ENCODE measurements around the gene ZNF423. TPM values are rescaled to one million over a fixed set of nuclear protein-coding genes. Genes with fewer than 3 reads are reported as not detected.

The ZNF423 gene
- total RNA-seq, 1 donor from 2014 or later: 8.8 TPM

DNA sequence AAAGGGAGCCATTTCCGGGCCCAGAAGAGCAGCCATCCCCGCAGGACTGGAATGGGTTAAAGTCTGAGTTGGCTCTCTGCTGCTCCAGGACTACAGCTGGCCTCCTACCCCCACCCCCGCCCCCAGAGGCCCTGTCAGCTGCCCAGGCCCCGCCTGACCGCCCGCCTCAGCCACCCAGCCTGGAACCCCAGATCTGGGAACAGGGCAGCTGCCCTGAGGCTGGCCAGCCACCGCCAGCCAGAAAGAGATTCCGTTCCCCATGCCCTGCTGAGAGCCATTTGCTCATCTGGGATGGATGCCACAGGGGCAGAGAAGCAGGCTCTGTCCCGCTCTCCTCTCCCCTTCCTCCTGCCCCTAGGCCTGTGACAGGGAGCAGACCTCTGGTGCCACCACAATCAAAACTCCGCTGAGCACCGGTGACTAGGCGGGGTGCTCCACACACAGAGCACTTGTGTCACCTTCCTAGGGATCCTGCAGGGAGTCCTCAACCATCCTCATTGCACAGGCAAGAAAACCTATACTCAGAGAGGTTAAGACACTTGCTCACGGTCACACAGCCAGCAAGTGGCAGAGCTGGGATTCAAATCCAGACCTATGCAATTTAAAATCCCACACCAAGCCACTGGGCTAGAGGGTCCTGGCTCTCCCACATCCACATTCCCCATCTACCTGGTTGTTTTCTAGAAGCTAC, 44.1 kb downstream of the ZNF423 start:
- DNase-seq (ENCODE audit: missing footprints) (no peak), ATAC-seq (peak; percentile 50)
- intact Hi-C loops (cut with DNase I): no loop called here

- ATAC-seq (no peak), DNase-seq (ENCODE audit: missing footprints) (no peak)
- intact Hi-C loops (cut with DNase I): no loop called here
Observed at GRCh38 chr16:49810831-49811230, 45.1 kb downstream of the ZNF423 start.

GRCh38 chr16:49809561-49809960, 46.4 kb downstream of the ZNF423 start:
- intact Hi-C loops (cut with DNase I): no loop called here
- ATAC-seq (no peak), DNase-seq (ENCODE audit: missing footprints) (no peak)

GRCh38 chr16:49809062-49809461, 46.9 kb downstream of the ZNF423 start:
- peak; percentile 23 for ATAC-seq
- no peak for DNase-seq (ENCODE audit: missing footprints)
- intact Hi-C loops (cut with DNase I): no loop called here

DNA sequence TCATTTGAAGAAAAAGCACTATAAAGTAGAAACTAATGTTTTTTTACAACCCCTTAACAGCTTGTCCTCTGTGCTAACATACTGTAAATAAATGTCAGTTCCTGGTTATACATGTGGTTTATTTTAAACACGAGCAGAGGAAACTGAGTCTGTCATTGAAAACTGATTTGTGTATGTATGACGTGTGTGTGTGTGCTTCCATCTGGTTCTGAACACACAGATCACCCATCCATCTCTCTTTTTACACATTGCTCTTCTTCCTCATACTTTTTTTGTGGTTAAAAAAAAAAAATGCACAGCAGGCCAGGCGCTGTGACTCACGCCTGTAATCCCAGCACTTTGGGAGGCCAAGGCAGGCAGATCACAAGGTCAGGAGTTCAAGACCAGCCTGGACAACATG, 49.5 kb downstream of the ZNF423 start:
- intact Hi-C loops (cut with DNase I): no loop called here
- DNase-seq (ENCODE audit: missing footprints): no peak
- no peak for ATAC-seq

- DNase-seq (ENCODE audit: missing footprints): no peak
- intact Hi-C loops (cut with DNase I): no loop called here
Observed at GRCh38 chr16:49801290-49801689, 54.6 kb downstream of the ZNF423 start.

DNA sequence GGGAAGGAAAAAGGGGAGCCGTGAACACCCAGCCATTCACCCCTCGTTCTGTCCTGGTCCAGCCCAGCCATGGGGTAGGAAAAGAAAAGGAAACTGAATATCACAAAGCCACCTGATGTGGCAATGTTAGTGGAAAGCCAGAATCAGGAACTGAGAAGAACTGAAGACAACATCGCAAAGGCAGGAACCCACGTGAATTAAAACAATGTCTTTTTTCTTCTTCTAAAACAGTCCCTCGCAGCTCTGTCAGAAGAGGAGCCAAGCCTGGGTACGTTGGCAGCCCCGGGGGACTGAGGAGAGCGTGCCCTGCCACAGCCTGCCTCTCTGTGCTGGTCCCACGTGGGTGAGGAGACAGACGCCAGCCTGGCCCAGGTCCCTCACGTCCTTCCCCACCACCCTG, 55.0 kb downstream of the ZNF423 start:
- intact Hi-C loops (cut with DNase I): no loop called here
- no peak for DNase-seq (ENCODE audit: missing footprints)
- ATAC-seq: no peak

More at GRCh38 chr16:49801290-49801689, 54.6 kb downstream of the ZNF423 start:
- ATAC-seq: no peak

- ATAC-seq (no peak), DNase-seq (ENCODE audit: missing footprints) (no peak)
- intact Hi-C loops (cut with DNase I): no loop called here
Observed at GRCh38 chr16:49800441-49800840, 55.5 kb downstream of the ZNF423 start.

DNA sequence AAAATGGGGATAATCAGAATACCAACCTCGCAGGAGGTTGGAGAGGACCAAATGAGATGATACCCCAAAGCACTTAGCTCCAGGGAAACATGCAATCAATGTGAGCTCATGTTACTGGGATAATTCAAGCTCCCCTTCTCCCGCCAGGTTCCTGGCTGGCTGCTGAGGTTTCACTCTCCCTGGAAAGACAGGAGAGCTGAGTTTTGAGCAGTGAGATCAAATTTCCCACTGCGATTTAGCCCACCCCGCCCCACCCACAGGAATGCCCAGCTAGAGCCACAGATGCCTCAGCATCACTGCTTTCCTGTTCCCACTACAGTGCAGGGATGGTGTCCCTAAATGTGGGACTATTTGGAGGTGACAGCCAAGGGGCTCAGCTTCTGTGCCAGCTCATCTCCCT, 56.7 kb downstream of the ZNF423 start:
- intact Hi-C loops (cut with DNase I): no loop called here
- DNase-seq (ENCODE audit: missing footprints) (no peak), ATAC-seq (no peak)

- DNase-seq (ENCODE audit: missing footprints): no peak
- intact Hi-C loops (cut with DNase I): no loop called here
- no peak for ATAC-seq
Observed at GRCh38 chr16:49795513-49795912, 60.4 kb downstream of the ZNF423 start.

DNA sequence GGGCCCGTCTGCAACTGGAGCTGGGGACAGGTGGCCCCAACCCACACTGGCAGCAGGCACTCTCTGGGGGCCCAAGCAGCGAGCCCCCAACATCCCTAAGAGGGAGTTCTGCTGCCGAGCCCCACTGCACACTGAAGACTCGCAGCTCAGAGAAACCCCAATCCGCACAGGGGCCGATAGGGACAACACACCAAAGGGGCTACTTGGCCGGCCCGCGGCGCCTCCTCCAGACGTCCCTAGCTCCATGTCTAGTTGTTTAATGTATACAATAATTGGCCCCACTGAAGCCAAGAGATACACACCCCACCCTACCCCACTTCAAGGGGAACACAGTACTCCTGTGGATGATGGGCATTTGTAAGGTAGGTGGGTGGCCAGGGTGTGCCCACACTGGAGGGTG, 62.7 kb downstream of the ZNF423 start:
- DNase-seq (ENCODE audit: missing footprints): no peak
- no peak for ATAC-seq
- intact Hi-C loops (cut with DNase I): no loop called here

DNA sequence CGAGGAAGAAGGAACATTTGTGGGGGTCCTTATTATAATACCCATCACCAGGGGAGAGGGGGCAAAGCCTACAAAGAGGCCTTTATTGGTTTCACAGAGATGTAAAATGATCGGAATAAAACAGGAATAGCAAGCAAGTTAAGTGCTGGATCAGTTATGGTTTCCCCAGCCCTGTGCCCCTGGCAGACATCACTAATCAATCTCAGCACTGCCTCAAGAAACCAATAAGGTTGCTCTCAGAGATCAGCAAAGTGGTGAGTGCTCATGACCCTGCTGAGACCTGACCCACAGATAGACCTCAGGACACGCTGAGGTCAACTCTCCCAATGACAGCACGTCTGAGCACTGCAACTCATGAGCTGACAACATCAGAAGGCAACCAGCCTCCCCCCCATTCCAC, 66.3 kb downstream of the ZNF423 start:
- intact Hi-C loops (cut with DNase I): no loop called here
- DNase-seq (ENCODE audit: missing footprints) (no peak), ATAC-seq (no peak)

- intact Hi-C loops (cut with DNase I): no loop called here
- ATAC-seq (no peak), DNase-seq (ENCODE audit: missing footprints) (no peak)
Observed at GRCh38 chr16:49788986-49789385, 66.9 kb downstream of the ZNF423 start.

DNA sequence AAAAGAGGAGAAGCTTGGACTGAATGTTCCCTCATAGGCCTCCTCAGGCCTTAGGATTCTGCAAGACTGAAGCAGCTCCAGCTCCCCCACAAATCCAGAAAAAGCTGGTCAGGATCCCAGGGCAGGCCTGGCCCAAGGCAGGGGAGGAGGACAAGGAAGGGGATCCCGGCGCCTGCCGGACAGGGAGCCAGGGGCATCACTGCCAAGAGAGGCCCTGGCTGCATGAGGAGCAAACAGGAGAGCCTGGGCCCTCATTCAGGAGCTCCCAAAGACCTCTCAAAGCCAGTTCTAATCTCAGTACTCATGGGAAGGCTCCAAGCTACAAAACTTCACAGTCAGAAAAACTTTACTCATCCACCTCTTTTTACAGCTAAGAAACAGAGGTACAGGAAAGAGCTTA, 67.3 kb downstream of the ZNF423 start:
- ATAC-seq (peak; percentile 84), DNase-seq (ENCODE audit: missing footprints) (no peak)
- intact Hi-C loops (cut with DNase I): no loop called here

DNA sequence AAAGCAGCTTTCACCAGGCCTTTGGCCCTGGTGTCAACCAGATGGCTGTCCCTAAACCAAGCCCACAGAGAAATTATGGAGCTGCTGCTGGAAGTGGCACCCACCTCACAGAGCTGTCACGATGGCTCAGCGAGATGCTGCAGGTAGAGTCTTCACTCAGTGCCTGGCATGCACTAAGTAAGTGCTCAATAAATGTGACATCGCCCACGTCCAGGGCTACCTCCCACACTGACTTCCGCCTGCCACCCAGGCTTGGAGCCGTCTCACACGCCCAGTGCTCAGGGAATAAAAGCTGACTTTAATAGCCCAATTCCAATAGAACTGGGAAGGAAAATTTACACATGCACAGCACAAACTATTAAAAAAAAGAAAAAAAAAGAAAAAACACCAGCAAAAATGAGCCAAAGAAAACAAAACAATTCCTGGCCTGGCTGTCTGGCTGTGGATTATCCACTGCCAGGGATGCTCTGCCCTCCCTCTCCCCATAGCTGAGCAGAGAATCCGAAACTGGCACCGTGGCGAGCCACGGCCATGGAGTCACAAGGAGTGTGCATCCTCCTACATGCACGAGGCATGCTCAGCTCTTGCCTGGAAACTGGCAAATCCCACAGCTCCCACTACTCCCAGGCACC, 68.9 kb downstream of the ZNF423 start:
- DNase-seq (ENCODE audit: missing footprints) (no peak), ATAC-seq (no peak)
- intact Hi-C loops (cut with DNase I): no loop called here

- ATAC-seq (no peak), DNase-seq (ENCODE audit: missing footprints) (no peak)
- intact Hi-C loops (cut with DNase I): no loop called here
Observed at GRCh38 chr16:49785970-49786369, 69.9 kb downstream of the ZNF423 start.

DNA sequence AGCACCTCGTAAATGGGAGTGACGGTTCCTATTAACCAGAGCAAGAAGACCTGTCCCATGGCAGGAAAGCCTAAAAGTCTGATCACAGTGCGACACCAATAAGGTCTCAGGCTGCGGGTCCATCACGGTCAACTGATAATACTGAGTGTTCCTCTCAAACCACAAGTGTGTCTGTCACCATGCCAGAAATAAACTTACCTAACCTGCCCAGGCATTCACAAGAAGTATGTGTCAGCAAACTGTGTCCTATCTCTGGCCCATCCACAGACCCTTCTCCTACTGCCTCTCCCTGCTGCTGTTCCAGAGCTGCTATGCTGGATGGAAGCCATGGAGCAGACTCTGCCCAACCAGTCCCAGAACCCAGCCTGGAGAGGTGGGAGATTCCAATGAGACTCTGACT, 73.5 kb downstream of the ZNF423 start:
- DNase-seq (ENCODE audit: missing footprints) (no peak), ATAC-seq (peak; percentile 49)
- intact Hi-C loops (cut with DNase I): no loop called here

DNA sequence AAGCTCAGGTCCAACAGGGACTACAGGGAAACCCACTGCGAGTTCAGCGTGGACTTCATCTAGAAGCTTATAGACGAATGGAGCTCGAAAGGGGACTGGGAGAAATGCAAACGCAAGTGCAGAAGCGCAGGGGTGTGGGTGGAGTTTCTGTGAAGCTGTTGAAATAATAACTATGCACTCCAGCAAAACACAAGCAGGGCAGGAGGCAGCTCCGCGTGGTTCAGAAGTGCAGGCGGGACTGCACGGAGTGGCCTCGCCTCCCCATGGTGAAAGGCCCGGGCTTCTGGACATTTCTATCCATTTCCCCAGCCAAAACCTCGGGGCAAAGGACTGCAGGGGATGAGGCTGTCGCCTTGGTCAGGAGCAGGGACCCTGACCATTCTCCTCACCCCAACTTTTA, 74.5 kb downstream of the ZNF423 start:
- DNase-seq (ENCODE audit: missing footprints) (no peak), ATAC-seq (no peak)
- intact Hi-C loops (cut with DNase I): no loop called here

DNA sequence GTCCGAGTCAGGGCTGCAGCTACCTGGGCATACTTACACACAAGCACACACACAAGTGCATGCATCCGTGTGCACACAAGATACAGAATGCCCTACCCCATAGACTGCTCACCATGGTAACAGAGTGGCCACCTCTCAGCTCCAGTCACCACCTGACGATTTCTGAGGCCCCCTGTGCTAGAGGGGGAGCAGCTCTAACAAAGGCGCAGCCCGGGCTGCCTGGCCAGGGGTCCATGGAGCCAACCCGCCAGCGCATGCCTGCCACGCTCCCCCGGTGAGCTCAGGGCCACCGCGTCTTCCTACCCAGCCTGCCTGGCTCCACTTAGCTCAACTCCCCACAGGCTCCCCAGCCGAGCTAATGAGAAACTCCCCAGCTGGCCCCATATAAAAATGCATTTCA, 75.5 kb downstream of the ZNF423 start:
- intact Hi-C loops (cut with DNase I): no loop called here
- DNase-seq (ENCODE audit: missing footprints) (no peak), ATAC-seq (no peak)

GRCh38 chr16:49779979-49780378, 75.9 kb downstream of the ZNF423 start:
- intact Hi-C loops (cut with DNase I): no loop called here
- no peak for ATAC-seq
- DNase-seq (ENCODE audit: missing footprints): no peak
